HFF-Myc (cell line): Measurements from ENCODE around the gene LMX1A.
A peak's percentile ranks its signal among the peaks of the same experiment; 100 is the strongest.

Experiments
- DNase-seq: peaks from one replicate; pipeline ENCODE4 v3.0.0-alpha.2; 2011; ENCODE audit warnings: low read depth; ENCODE audit errors: extremely low read depth
- H3K4me3 ChIP-seq: replicated peaks from 2 replicates; pipeline ENCODE4 v1.5.1; 2011; ENCODE audit warnings: low read depth, mild to moderate bottlenecking, control low read depth, low read length
- TF ChIP-seq, protein P1 (sequence below): IDR thresholded peaks from 2 replicates; pipeline ENCODE4 v1.5.1; 2012; ENCODE audit warnings: mild to moderate bottlenecking, low read depth, low read length, control low read depth; ENCODE audit errors: missing control alignments

The LMX1A gene

GRCh38 chr1:165168467-165168866, 188.0 kb downstream of the LMX1A start:
- H3K4me3 ChIP-seq: no peak overlapping the region
- DNase-seq: no peak
- TF ChIP-seq, protein P1, sequence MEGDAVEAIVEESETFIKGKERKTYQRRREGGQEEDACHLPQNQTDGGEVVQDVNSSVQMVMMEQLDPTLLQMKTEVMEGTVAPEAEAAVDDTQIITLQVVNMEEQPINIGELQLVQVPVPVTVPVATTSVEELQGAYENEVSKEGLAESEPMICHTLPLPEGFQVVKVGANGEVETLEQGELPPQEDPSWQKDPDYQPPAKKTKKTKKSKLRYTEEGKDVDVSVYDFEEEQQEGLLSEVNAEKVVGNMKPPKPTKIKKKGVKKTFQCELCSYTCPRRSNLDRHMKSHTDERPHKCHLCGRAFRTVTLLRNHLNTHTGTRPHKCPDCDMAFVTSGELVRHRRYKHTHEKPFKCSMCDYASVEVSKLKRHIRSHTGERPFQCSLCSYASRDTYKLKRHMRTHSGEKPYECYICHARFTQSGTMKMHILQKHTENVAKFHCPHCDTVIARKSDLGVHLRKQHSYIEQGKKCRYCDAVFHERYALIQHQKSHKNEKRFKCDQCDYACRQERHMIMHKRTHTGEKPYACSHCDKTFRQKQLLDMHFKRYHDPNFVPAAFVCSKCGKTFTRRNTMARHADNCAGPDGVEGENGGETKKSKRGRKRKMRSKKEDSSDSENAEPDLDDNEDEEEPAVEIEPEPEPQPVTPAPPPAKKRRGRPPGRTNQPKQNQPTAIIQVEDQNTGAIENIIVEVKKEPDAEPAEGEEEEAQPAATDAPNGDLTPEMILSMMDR: no peak

GRCh38 chr1:165162671-165163241, 193.8 kb downstream of the LMX1A start:
- TF ChIP-seq, protein P1: no peak
- no peak overlapping the region for H3K4me3 ChIP-seq
- DNase-seq: no peak

GRCh38 chr1:165161130-165161529, 195.4 kb downstream of the LMX1A start:
- TF ChIP-seq, protein P1: no peak
- no peak for DNase-seq
- no peak overlapping the region for H3K4me3 ChIP-seq

- no peak for DNase-seq
- TF ChIP-seq, protein P1: no peak
- H3K4me3 ChIP-seq: no peak overlapping the region
Observed at GRCh38 chr1:165153182-165153581, 203.3 kb downstream of the LMX1A start.

DNA sequence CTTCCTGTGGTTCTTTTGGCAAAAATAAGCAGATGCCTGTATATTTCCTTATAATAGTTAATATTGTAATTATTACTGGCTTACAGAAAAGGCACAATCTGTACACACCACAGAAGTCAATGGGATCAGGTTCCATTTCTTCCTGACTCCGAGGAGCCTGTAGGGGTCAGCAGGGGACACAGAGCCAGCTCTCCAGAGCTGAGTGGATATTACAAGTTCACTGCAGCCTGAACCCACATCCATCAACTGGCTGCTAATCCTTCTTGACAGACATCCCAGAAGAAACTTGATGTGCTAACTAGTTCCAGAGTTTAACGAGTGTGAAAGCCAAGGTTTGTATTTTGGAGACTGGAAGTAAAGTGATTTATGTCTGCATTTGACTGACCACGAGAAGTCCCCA, 203.8 kb downstream of the LMX1A start:
- no peak overlapping the region for H3K4me3 ChIP-seq
- no peak for DNase-seq
- TF ChIP-seq, protein P1: peak; percentile 5

DNA sequence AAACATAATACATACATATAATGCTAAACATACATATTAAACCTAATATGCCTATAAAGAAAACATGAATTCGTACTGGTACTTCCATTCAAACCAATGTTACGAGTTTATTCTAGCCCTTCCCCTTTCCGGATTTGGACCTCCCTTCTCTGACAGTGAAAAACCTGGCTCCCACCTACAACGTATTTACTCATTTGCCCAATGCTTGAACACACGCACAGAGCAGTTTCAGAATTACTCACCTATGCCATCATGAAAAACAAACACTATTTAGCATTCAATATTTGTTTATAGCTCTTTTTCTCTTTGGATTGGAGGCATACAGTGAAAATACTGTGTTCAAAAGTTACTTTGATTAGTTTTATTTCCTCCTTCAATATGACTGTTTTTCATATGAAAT, 204.4 kb downstream of the LMX1A start:
- H3K4me3 ChIP-seq: no peak overlapping the region
- no peak for DNase-seq
- TF ChIP-seq, protein P1: no peak
